Prostate gland (tissue), 2 donors: Measurements from ENCODE around the gene PRTG.

Experiments used
- POLR2A ChIP-seq: fragments of 450-650 bp; IDR thresholded peaks from one replicate; pipeline ENCODE4 v1.6.1; 2016; ENCODE audit warnings: antibody characterized with exemption, mild to moderate bottlenecking
- TF ChIP-seq, protein P1 (sequence below), 4 experiments: fragments of 200-600 bp in 2 of 4; fragments of 450-650 bp in 2 of 4; sonication (generic) in 2 of 4; IDR thresholded peaks; 1 replicate in 3 of 4; 2 replicates in 1 of 4; pipeline ENCODE4 v1.5.1; 2016 to 2019; ENCODE audit warnings: antibody characterized with exemption in 4 of 4, mild to moderate bottlenecking in 2 of 4, moderate library complexity in 2 of 4

GRCh38 chr15:55630858-55631257 lies 112.1 kb downstream of the PRTG start:
- TF ChIP-seq, protein P1, sequence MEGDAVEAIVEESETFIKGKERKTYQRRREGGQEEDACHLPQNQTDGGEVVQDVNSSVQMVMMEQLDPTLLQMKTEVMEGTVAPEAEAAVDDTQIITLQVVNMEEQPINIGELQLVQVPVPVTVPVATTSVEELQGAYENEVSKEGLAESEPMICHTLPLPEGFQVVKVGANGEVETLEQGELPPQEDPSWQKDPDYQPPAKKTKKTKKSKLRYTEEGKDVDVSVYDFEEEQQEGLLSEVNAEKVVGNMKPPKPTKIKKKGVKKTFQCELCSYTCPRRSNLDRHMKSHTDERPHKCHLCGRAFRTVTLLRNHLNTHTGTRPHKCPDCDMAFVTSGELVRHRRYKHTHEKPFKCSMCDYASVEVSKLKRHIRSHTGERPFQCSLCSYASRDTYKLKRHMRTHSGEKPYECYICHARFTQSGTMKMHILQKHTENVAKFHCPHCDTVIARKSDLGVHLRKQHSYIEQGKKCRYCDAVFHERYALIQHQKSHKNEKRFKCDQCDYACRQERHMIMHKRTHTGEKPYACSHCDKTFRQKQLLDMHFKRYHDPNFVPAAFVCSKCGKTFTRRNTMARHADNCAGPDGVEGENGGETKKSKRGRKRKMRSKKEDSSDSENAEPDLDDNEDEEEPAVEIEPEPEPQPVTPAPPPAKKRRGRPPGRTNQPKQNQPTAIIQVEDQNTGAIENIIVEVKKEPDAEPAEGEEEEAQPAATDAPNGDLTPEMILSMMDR (IDR thresholded peaks at IDR 0.05), result no peak
- no peak for TF ChIP-seq POLR2A
